Nephron progenitor cell (in vitro differentiated cells): ENCODE measurements around the gene PDE4A.
A peak's percentile ranks its signal among the peaks of the same experiment; 100 is the strongest.

Experiments
- DNase-seq: peaks from one replicate; pipeline ENCODE4 v3.0.0; 2021
- H3K27ac Mint-ChIP-seq: 2 replicates; pipeline ENCODE4 v1.8.0; 2021; ENCODE audit warnings: mild to moderate bottlenecking, moderate library complexity, mixed read lengths
- H3K27me3 Mint-ChIP-seq: 2 replicates; pipeline ENCODE4 v1.8.0; 2021; ENCODE audit warnings: mild to moderate bottlenecking, low read depth, mixed read lengths; ENCODE audit not compliant: poor library complexity
- H3K36me3 Mint-ChIP-seq: 2 replicates; pipeline ENCODE4 v1.8.0; 2021; ENCODE audit warnings: low read depth, mixed read lengths
- H3K4me1 Mint-ChIP-seq: 2 replicates; pipeline ENCODE4 v1.8.0; 2021; ENCODE audit warnings: mixed read lengths
- H3K4me3 Mint-ChIP-seq: 2 replicates; pipeline ENCODE4 v1.8.0; 2021; ENCODE audit warnings: mild to moderate bottlenecking, moderate library complexity, mixed read lengths
- H3K9me3 Mint-ChIP-seq: 2 replicates; pipeline ENCODE4 v1.8.0; 2021; ENCODE audit warnings: mild to moderate bottlenecking, moderate library complexity, mixed read lengths
- TF ChIP-seq, protein P1 (sequence below): fragments of 200-600 bp; sonication (generic); IDR thresholded peaks from 2 replicates; pipeline ENCODE4 v1.5.0; 2021; ENCODE audit warnings: antibody characterized with exemption

The PDE4A gene

GRCh38 chr19:10491472-10492047 lies 71.2 kb downstream of the PDE4A start:
- no peak for DNase-seq
- peaks cover 53% of the 10 kb centered on the region for H3K36me3 Mint-ChIP-seq
- no peaks in the 10 kb centered on the region for H3K4me1 Mint-ChIP-seq
- H3K4me3 Mint-ChIP-seq = no peak overlapping the region
- TF ChIP-seq, protein P1, sequence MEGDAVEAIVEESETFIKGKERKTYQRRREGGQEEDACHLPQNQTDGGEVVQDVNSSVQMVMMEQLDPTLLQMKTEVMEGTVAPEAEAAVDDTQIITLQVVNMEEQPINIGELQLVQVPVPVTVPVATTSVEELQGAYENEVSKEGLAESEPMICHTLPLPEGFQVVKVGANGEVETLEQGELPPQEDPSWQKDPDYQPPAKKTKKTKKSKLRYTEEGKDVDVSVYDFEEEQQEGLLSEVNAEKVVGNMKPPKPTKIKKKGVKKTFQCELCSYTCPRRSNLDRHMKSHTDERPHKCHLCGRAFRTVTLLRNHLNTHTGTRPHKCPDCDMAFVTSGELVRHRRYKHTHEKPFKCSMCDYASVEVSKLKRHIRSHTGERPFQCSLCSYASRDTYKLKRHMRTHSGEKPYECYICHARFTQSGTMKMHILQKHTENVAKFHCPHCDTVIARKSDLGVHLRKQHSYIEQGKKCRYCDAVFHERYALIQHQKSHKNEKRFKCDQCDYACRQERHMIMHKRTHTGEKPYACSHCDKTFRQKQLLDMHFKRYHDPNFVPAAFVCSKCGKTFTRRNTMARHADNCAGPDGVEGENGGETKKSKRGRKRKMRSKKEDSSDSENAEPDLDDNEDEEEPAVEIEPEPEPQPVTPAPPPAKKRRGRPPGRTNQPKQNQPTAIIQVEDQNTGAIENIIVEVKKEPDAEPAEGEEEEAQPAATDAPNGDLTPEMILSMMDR = no peak
- H3K27me3 Mint-ChIP-seq = no peaks in the 10 kb centered on the region
- H3K9me3 Mint-ChIP-seq = no peaks in the 10 kb centered on the region
- peak overlapping the region; percentile 61 for H3K27ac Mint-ChIP-seq

DNA sequence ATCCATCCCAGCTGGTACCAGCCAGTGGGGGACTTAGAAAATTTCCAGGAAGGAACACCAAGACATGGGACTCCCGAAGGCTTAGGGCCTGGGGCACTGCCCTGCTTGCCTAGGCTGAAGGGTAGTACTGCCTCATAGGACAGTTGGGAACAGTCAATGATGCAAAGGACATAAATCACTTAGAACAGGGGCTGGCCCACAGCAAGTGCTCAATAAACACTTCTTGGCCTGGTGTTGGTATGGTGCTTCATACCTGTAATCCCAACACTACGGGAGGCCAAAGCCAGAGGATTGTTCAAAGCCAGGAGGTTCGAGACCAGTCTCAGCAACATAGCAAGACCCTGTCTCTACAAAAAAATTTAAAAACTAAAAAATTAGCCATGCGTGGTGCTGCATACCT lies 77.0 kb downstream of the PDE4A start:
- peaks cover 48% of the 10 kb centered on the region for H3K36me3 Mint-ChIP-seq
- no peaks in the 10 kb centered on the region for H3K9me3 Mint-ChIP-seq
- no peak overlapping the region for H3K27ac Mint-ChIP-seq
- DNase-seq = no peak
- H3K4me3 Mint-ChIP-seq = no peak overlapping the region
- TF ChIP-seq, protein P1 = no peak
- H3K4me1 Mint-ChIP-seq = peaks cover 17% of the 10 kb centered on the region
- H3K27me3 Mint-ChIP-seq = no peaks in the 10 kb centered on the region

GRCh38 chr19:10499550-10500246 lies 79.4 kb downstream of the PDE4A start:
- H3K4me3 Mint-ChIP-seq = no peak overlapping the region

DNA sequence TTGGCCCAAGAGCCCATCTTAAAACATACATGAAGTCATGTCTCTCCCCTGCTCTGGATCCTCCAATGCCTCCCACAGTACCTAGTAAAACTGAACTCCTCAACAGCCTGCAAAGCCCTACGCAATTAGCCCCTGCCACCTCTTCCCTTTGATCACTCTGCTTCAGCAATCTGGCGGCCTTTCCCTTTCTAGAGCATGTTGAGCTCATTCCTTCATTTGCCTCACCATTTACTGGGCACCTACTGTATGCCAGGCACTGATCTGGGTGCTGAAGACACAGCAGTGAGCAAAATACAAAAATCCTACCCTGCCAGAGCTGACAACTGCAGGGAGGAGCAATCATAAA lies 79.9 kb downstream of the PDE4A start:
- no peaks in the 10 kb centered on the region for H3K27me3 Mint-ChIP-seq
- H3K9me3 Mint-ChIP-seq = no peaks in the 10 kb centered on the region
- H3K36me3 Mint-ChIP-seq = peaks cover 31% of the 10 kb centered on the region
- peak overlapping the region; percentile 21 for H3K27ac Mint-ChIP-seq
- H3K4me1 Mint-ChIP-seq = peaks cover 17% of the 10 kb centered on the region
- peak overlapping the region; percentile 75 for H3K4me3 Mint-ChIP-seq
- no peak for DNase-seq
- TF ChIP-seq, protein P1 = no peak

More at GRCh38 chr19:10499550-10500246, 79.4 kb downstream of the PDE4A start:
- Mint-ChIP-seq H3K9me3 (no peaks in the 10 kb centered on the region), H3K36me3 (peaks cover 36% of the 10 kb centered on the region), H3K27ac (peak overlapping the region; percentile 21), H3K4me1 (peaks cover 17% of the 10 kb centered on the region), H3K27me3 (no peaks in the 10 kb centered on the region)
- DNase-seq = no peak
- TF ChIP-seq, protein P1 = no peak

DNA sequence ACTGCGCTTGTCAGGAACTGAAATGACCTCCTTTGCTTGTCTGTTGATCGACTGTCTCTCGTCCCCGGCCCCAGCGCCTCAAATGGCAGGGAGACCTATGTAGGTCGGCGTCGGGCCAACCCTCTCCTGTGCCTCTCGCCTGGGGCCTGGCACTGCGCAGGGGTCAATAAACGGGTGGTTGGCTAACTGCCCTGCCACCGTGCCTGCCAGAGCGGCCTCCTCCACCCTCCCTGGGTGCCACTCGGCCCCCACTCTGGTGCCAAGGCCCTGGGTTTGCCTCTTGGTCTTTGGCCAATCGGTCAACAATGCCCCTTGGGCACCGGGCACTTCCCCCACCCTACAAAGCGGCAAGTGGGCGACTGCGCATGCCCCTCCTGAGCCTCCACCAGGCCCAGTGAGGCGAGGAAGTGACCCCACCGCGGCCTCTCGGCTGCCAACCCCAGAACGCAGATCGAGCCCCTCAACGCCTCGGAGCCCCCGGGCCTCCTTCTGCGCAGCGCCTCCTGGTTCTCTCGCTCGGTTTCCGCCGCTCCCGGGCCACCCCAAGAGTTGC lies 81.7 kb downstream of the PDE4A start:
- Mint-ChIP-seq H3K27me3 (no peaks in the 10 kb centered on the region), H3K4me3 (peak overlapping the region; percentile 84), H3K4me1 (peaks cover 17% of the 10 kb centered on the region), H3K36me3 (peaks cover 23% of the 10 kb centered on the region), H3K9me3 (no peaks in the 10 kb centered on the region), H3K27ac (peak overlapping the region; percentile 51)
- peak; percentile 61 for DNase-seq
- TF ChIP-seq, protein P1 = no peak
